ENCODE data around the gene E2F6.

DNA sequence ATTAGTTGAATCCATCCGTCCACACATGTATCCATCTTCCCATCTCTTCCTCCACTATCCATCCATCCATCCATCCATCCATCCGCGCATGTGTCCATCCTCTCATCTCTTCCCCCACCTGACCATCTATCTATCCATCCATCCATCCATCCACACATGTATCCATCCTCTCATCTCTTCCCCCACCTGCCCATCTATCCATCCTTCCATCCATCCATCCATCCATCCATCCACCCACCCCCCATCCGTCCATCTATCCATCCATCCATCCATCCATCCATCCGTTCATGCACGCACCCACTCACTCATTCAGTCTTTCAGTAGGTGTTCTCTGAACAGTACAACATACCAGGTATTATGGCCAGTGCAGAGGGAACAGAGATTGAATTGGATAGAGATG, 48.9 kb upstream of the E2F6 start:
- TF ChIP-seq, protein P1, sequence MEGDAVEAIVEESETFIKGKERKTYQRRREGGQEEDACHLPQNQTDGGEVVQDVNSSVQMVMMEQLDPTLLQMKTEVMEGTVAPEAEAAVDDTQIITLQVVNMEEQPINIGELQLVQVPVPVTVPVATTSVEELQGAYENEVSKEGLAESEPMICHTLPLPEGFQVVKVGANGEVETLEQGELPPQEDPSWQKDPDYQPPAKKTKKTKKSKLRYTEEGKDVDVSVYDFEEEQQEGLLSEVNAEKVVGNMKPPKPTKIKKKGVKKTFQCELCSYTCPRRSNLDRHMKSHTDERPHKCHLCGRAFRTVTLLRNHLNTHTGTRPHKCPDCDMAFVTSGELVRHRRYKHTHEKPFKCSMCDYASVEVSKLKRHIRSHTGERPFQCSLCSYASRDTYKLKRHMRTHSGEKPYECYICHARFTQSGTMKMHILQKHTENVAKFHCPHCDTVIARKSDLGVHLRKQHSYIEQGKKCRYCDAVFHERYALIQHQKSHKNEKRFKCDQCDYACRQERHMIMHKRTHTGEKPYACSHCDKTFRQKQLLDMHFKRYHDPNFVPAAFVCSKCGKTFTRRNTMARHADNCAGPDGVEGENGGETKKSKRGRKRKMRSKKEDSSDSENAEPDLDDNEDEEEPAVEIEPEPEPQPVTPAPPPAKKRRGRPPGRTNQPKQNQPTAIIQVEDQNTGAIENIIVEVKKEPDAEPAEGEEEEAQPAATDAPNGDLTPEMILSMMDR (conservative IDR thresholded peaks at IDR 0.05; ENCODE audit: low read length) = no peak
- no peak for TF ChIP-seq EZH2phosphoT487 (IDR thresholded peaks at IDR 0.05; ENCODE audit: borderline replicate concordance)

Measured in Loucy (cell line).